ENCODE data around the gene KISS1R.
"Not testable (repeated sequence)": the region's sequence is repeated elsewhere in the genome, so short reads cannot be mapped to it uniquely, and the experiment has no call there.

KISS1R gene

DNA sequence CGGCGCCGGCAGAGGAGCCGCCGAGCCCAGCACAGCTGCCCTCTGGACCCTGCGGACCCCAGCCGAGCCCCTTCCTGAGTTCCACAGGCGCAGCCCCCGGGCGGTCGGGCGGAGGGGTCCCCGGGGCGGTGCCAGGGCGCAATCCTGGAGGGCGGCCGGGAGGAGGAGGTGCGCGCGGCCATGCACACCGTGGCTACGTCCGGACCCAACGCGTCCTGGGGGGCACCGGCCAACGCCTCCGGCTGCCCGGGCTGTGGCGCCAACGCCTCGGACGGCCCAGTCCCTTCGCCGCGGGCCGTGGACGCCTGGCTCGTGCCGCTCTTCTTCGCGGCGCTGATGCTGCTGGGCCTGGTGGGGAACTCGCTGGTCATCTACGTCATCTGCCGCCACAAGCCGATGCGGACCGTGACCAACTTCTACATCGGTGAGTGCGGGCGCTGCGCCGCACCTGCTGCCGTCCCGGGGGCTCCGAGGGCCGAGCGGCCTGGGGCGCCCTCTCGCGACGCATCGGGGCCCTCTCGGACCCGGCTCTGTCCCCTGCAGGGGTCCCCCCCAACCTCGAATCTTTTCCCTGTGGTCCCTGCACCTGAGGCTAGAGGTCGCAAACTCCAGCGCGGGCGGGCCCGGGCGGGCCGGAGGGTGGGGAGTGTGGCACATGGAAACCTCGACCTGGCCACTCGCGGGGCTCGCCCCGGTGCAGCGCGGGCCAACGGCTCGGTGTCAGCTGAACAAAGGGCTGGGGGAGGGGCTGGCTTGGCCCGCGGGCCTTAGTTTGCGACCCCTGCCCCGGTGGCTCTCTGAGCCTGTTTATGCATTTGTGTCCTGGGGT, at the start of gene KISS1R:
Gene KISS1R, plus strand, starts transcription at position 11 of the 829 bp plus-strand sequence. Its CDS starts 170 bp downstream, at position 181.
- DNase-seq (ENCODE audit: low read depth) = no peak

GRCh38 chr19:867855-868457, 49.2 kb upstream of the KISS1R start:
- no peak for DNase-seq (ENCODE audit: low read depth)

GRCh38 chr19:868458-869244, 48.5 kb upstream of the KISS1R start:
- DNase-seq (ENCODE audit: low read depth) = no peak

DNA sequence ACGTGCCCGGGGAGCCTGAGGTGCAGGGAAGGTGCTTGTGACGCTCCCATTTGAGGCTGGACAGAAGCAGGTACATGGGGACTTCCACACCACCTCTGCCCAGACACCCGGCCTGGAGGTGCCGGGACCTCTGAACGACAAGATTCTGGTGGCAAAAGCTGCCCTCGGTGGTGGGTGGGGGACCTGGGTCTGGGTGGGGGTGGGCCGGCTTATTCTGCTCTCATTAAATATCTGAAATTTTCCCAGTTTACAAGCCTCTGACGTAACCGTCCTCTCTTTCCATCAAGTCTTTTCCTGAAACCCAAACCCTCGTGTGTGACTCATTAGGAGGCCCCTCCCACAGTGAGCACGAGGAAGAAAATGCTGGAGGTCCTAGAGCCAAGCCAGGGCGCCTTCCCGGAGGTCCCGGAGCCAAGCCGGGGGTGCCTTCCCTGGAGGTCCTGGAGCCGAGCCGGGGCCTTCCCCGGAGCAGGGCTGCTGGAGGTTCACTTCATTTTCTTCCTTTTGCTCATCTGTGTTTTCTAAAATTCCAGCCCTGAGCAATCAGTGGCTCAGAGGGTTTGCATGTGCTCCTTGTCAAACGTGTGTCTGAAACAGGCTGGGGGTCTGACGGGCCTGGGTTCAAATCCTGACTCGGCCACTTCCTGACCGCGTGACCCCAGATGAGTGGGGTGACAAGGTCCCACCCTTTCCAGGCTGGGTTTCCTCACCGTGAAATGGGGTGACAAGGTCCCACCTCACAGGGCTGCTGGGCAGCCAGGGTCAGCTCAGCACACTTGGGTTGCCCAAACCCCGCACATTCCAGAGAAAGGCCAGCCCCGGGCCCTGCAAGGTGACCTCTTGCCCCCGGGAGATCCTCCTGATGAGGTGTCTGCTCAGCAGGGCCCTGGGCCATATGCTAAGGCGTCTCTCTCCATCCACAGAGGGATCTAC, 47.6 kb upstream of the KISS1R start:
- DNase-seq (ENCODE audit: low read depth) = peak; percentile 91

- no peak for DNase-seq (ENCODE audit: low read depth)
Observed at GRCh38 chr19:870314-870713, 46.8 kb upstream of the KISS1R start.

GRCh38 chr19:870963-871401, 46.2 kb upstream of the KISS1R start:
- no peak for DNase-seq (ENCODE audit: low read depth)

DNA sequence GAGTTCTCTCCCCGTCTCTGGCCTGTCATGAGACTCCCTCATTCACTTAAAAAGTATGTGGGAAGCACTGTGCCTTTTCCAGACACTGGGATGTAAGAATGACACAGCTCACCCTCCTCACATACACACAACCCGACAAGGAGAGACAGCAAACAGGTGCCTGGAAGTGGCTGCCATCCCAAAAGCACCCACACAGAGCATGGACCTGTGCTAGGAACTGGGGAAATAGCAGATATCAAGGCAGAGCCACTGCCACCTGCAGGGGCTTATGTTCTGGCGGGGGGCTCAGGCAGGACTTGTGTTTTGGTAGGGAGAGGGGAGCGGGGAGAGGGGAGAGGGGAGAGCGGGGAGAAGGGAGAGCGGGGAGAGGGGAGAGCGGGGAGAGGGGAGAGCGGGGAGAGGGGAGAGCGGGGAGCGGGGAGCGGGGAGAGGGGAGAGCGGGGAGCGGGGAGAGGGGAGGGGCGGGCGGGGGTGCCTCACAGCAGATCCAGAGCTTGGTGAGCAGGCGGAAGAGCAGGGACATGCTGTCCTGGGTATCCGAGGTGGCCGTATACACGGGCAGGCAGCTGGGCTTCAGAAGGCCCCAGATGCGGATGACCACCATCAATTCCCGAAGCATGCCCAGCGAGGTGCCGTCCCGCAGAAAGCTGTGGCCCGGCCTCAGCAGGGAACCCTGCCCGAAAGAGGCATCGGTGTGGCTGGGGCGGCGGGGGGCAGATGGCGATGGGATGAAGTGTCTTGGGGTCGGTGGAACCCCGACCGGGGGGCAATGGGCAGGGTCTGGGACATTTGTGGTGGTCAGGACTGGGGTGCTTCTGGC, 45.5 kb upstream of the KISS1R start:
- DNase-seq (ENCODE audit: low read depth) = no peak

- peak; percentile 47 for DNase-seq (ENCODE audit: low read depth)
Observed at GRCh38 chr19:872266-872951, 44.7 kb upstream of the KISS1R start.

DNA sequence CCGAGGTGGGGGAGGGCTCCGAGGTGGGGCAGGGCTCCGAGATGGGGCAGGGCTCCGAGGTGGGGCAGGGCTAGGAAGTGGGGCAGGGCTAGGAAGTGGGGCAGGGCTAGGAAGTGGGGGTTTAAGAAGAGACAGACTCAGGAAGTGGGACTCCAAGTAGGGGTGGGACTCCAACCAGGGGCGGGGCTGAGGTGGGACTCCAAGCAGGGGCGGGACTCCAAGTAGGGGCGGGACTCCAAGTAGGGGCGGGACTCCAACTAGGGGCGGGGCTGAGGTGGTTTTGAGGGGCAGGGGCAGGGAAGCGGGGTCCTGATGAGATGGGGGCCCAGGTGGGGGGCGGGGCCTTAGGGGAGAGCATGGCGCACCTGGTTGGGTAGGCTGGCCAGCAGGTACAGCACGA, 44.0 kb upstream of the KISS1R start:
- DNase-seq (ENCODE audit: low read depth) = no peak

DNA sequence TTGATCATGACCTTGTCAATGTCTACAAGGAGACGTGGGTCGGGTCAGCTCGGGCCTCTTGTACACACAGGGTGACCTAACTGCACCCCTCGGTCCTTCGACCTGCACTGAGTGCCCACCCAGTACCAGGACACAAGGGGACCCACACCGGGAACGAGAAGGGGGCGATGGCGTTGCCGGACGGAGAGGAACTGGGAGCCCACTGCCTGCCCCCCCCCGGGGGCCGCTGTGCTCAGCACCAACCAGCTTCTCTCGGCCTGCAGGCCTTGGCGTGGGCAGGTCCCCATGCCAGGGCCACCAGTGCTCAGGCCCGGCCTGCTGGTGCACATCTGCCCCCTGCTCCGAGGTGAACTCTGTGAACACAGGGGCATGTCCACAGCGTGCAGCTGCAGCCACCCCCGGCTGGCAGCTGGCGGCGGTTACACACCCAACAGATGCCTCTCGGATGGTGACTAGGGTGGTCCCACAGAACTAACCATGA, 43.5 kb upstream of the KISS1R start:
- DNase-seq (ENCODE audit: low read depth) = no peak

DNA sequence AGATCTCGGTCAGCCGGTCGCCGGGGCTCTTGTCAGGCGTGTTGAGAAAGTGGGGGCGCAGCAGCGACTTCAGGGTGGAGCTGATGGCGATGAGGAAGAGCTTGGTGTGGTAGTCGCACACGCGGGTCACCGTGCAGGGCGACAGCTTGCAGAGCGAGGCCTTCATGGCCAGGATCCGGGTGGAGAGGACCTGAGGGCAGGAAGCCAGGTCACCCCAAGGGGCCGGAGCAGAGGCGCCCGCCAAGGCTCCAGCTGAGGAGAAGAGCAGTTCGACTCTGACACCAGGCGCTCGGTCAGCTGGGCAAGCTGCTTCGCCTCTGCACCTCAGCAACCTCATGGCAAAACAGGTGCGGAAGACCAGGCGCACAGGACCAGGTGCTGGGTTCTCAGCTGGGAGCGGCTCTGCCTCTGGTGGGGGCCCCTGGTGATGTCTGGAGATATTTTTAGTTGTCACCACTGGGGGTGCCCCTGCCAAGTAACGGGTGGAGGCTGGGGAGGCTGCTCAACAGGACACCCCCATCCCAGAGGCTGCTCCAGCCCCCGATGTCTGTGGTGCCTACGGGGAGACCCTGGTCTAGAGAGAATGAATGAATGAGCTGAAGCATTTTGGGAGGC, 41.8 kb upstream of the KISS1R start:
- DNase-seq (ENCODE audit: low read depth) = no peak

GRCh38 chr19:876089-876488, 41.0 kb upstream of the KISS1R start:
- no peak for DNase-seq (ENCODE audit: low read depth)

- DNase-seq (ENCODE audit: low read depth) = no peak
Observed at GRCh38 chr19:876780-877314, 40.3 kb upstream of the KISS1R start.

GRCh38 chr19:877992-878660, 39.0 kb upstream of the KISS1R start:
- not testable (repeated sequence) for DNase-seq (ENCODE audit: low read depth)

- not testable (repeated sequence) for DNase-seq (ENCODE audit: low read depth)
Observed at GRCh38 chr19:878751-879561, 38.2 kb upstream of the KISS1R start.

DNA sequence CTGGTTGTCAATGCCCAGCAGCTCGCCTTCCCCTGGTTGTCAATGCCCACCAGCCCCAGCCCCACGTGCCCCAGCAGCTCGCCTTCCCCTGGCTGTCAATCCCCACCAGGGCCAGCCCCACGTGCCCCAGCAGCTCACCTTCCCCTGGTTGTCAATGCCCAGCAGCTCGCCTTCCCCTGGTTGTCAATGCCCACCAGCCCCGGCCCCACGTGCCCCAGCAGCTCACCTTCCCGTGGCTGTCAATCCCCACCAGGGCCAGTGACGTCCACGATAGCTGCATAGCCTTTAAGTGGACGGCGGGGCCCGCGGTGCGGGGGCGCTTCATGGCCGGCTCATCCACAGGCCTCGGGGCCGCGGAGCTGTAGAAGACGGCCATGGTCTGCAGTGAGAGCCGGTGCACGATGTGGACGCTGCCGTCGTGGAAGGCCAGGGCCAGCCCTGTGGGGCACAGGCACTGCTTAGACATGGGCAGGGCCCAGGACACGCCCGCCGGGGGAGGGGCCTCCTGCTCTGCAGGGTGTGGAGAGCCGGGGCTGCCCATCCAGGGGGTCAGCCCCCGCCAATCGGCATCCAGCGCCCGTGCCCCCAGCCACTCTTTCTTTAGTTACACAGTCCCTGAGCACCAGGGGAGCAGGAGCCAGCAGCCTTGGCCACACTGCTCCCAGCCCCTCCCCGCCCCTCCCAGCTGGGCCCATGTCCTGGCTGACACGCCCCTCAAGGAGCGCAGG, 37.3 kb upstream of the KISS1R start:
- no peak for DNase-seq (ENCODE audit: low read depth)

Data from fibroblast of the conjunctiva (primary cell).